Kidney (tissue), 14 donors: ENCODE measurements around the gene ANKS1A. TPM values are rescaled to one million over a fixed set of nuclear protein-coding genes. Genes with fewer than 3 reads are reported as not detected.
"Not testable (repeated sequence)": the region's sequence is repeated elsewhere in the genome, so short reads cannot be mapped to it uniquely, and the experiment has no call there.

Experiments
- DNase-seq, 5 donors: peaks; one replicate each; pipeline ENCODE4 v3.0.0-alpha.2; 2013 to 2020
- FAIRE-seq: peaks from 2 replicates; lab custom pipeline; 2012; peaks lifted over from hg19 to GRCh38; lab: Jason Lieb, UNC
- H3K27ac ChIP-seq, 2 donors: one replicate each; pipeline ENCODE4 v1.7.0; 2013; ENCODE audit warnings: low read depth in 2 of 2, low read length in 2 of 2, inconsistent platforms in 1 of 2
- H3K27me3 ChIP-seq: one replicate; pipeline ENCODE4 v1.7.1; 2013; ENCODE audit warnings: low read length, inconsistent platforms; ENCODE audit not compliant: control insufficient read depth, insufficient read depth
- H3K36me3 ChIP-seq, 3 donors: one replicate each; pipeline versions ENCODE4 v1.7.0 to v1.7.1; 2013; ENCODE audit warnings: low read length in 3 of 3, control low read depth in 1 of 3, inconsistent platforms in 1 of 3; ENCODE audit not compliant: insufficient read depth in 3 of 3, control insufficient read depth in 2 of 3
- H3K4me1 ChIP-seq, 3 donors: one replicate each; pipeline versions ENCODE4 v1.7.0 to v1.7.1; 2013; ENCODE audit warnings: low read length in 3 of 3, inconsistent platforms in 1 of 3, low read depth in 1 of 3; ENCODE audit not compliant: control insufficient read depth in 2 of 3, insufficient read depth in 2 of 3
- H3K4me3 ChIP-seq, 3 donors: one replicate each; pipeline versions ENCODE4 v1.7.0 to v1.8.1; 2013; ENCODE audit warnings: low read length in 3 of 3, control low read depth in 1 of 3, inconsistent platforms in 1 of 3
- H3K9ac ChIP-seq, 3 donors: one replicate each; pipeline versions ENCODE4 v1.7.0 to v1.7.1; 2013; ENCODE audit warnings: low read length in 3 of 3, control low read depth in 1 of 3, inconsistent platforms in 1 of 3
- H3K9me3 ChIP-seq, 3 donors: one replicate each; pipeline versions ENCODE4 v1.7.0 to v1.7.1; 2013; ENCODE audit warnings: low read length in 3 of 3, control low read depth in 1 of 3, inconsistent platforms in 1 of 3; ENCODE audit not compliant: control insufficient read depth in 2 of 3, insufficient read depth in 1 of 3
- intact Hi-C: fragments of 100-400 bp; cut with DNase I; formaldehyde crosslinking; loops from one replicate; pipeline ENCODE4 v1.11.1; 2022
- polyA plus RNA-seq: library from polyadenylated mRNA; stranded (reverse); fragments of 350-450 nt; fragmentation: Illumina TruSeq; extraction: RNeasy Lipid Tissue Mini Kit (QIAGEN cat#74804); gene quantifications from one replicate; pipeline ENCODE4 v1.2.3, GENCODE V29; 2014; ENCODE audit warnings: low read depth, low replicate concordance; ENCODE audit not compliant: insufficient read depth
- total RNA-seq: library from RNA; stranded (reverse); fragmentation: NEBNext Ultra II Directional; extraction: Animal tissue kit (Norgen Biotek cat#: 25700); gene quantifications from one replicate; pipeline ENCODE4 v1.2.1, GENCODE V29; 2021
- TF ChIP-seq, protein P1 (sequence below): IDR thresholded peaks from 3 replicates; pipeline ENCODE4 v1.5.1; 2012; ENCODE audit warnings: mild to moderate bottlenecking, moderate library complexity, borderline replicate concordance; ENCODE audit not compliant: insufficient read depth; ENCODE audit errors: extremely low read depth
- donor health status: control.
- donor health status: control.
- donor health status: control.
- donor health status: control.
- donor health status: control.
- donor health status: DM: yes; HTN: yes; CAD: no.
- donor health status: Normal renal cell carcinoma (clear cell type).

The ANKS1A gene
- total and polyA plus RNA-seq, 2 donors from 2014 or later, result 9.4 to 25.9 TPM

DNA sequence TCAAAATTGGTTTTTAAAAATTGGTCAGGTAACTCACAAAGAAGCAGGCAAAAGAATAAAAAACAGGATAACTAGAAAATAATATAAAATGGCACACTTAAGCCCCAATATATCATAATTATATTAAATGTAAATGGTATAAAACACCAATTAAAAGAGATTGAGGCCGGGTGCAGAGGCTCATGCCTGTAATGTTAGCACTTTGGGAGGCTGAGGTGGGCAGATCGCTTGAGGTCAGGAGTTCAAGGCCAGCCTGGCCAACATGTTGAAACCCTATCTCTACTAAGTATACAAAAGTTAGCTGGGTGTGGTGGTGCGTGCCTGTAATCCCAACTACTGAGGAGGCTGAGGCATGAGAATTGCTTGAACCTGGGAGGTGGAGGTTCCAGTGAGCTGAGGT lies 216.0 kb downstream of the ANKS1A start:
- Histone ChIP-seq H3K27me3 (no peaks in the 10 kb centered on the region), H3K36me3 (no peaks in the 10 kb centered on the region), H3K27ac (no peak overlapping the region), H3K9me3 (peaks cover 0 to 4% (median 0%) of the 10 kb centered on the region in 3 donors), H3K9ac (no peak overlapping the region), H3K4me1 (no peaks in the 10 kb centered on the region), H3K4me3 (no peak overlapping the region)
- TF ChIP-seq, protein P1, sequence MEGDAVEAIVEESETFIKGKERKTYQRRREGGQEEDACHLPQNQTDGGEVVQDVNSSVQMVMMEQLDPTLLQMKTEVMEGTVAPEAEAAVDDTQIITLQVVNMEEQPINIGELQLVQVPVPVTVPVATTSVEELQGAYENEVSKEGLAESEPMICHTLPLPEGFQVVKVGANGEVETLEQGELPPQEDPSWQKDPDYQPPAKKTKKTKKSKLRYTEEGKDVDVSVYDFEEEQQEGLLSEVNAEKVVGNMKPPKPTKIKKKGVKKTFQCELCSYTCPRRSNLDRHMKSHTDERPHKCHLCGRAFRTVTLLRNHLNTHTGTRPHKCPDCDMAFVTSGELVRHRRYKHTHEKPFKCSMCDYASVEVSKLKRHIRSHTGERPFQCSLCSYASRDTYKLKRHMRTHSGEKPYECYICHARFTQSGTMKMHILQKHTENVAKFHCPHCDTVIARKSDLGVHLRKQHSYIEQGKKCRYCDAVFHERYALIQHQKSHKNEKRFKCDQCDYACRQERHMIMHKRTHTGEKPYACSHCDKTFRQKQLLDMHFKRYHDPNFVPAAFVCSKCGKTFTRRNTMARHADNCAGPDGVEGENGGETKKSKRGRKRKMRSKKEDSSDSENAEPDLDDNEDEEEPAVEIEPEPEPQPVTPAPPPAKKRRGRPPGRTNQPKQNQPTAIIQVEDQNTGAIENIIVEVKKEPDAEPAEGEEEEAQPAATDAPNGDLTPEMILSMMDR, result no peak
- intact Hi-C loops, result no loop called here
- DNase-seq, result no peak
- FAIRE-seq, result no peak

DNA sequence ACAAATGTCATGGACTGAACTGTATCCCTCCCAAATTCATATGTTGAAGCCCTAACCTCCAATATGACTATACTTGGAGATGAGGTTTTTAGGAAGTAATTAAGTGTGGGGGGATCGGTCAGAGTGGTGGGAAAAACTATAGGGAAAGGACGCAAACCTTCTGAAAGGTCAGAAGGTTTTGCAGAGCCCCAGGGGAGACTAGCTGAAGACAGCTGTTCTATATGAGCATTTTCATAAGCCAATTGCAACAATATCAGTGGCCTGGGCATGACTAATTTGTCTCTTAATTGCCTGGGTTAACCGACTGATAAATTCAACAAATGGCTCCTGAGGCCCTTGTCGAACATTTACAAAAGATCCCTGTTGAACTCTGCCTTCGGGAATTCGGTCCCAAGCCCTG lies 217.0 kb downstream of the ANKS1A start:
- H3K27ac ChIP-seq, DNase-seq, H3K9me3 ChIP-seq, H3K4me1 ChIP-seq, intact Hi-C loops, H3K9ac ChIP-seq, H3K36me3 ChIP-seq, H3K4me3 ChIP-seq, FAIRE-seq, H3K27me3 ChIP-seq: not testable (repeated sequence)

DNA sequence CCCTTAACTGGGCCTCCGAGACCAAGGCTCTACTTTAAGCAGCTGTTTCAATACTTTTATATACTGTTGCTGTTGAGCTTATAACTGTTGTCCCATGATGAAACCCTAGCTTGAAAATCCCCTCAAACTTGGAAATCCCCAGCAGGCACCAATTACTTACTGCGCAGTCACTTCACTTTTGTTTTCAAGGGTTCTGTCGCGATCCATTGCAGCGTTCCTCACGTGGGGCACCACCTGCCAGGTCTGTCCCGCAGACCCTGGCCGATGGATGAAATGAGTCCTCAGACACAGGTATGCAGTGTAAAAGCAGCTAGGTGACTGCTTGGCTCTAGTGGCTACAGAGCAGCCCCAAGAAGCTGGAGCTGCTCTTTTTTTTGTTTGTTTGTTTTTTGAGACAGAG lies 218.2 kb downstream of the ANKS1A start:
- FAIRE-seq, H3K4me1 ChIP-seq, H3K9ac ChIP-seq, H3K9me3 ChIP-seq, H3K4me3 ChIP-seq, H3K36me3 ChIP-seq, intact Hi-C loops, H3K27ac ChIP-seq, DNase-seq, H3K27me3 ChIP-seq: not testable (repeated sequence)

DNA sequence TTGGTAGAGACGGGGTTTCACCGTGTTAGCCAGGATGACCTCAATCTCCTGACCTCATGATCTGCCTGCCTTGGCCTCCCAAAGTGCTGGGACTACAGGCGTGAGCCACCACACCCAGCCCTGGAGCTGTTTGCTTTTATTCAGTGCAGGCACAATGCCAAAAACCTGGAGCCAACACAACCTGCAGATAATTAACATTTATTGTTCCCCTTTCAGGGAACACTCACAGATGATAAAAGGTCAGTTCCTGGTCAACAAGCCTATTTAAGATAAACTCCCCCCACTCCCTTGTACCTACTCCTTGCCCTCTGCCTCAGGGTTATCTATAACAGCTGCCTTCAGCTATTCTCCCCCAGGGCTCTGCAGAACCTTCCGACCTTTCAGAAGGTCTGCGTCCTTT lies 218.7 kb downstream of the ANKS1A start:
- H3K36me3 ChIP-seq, DNase-seq, H3K9ac ChIP-seq, intact Hi-C loops, H3K4me1 ChIP-seq, H3K27ac ChIP-seq, FAIRE-seq, H3K4me3 ChIP-seq, H3K27me3 ChIP-seq, H3K9me3 ChIP-seq: not testable (repeated sequence)

DNA sequence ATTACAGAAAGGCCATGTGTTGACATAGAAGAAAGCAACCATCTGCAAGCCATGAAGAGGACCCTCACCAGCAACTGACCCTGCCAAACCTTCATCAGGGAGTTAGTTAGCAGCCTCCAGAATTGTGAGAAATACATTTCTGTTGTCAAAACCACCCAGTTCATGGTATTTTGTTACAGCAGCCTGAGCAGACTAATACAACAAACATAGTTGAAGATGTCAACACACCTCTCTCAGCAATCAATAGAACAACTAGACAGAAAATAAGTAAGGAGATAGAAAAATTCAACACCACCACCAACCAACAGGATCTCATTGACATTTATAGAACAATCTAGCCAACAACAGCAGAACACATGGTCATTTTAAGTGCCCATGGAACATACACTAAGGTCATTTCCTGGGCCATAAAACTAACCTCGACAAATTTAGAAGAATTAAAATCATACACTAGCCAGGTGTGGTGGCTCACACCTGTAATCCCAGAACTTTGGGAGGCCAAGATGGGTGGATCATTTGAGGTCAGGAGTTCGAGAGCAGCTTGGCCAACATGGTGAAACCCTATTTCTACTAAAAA lies 219.3 kb downstream of the ANKS1A start:
- no peaks in the 10 kb centered on the region for H3K4me1 ChIP-seq
- H3K27ac ChIP-seq, result no peak overlapping the region
- no peaks in the 10 kb centered on the region for H3K36me3 ChIP-seq
- DNase-seq (no peak), FAIRE-seq (no peak)
- H3K4me3 ChIP-seq, result no peak overlapping the region
- peaks cover 0 to 4% (median 0%) of the 10 kb centered on the region in 3 donors for H3K9me3 ChIP-seq
- no peaks in the 10 kb centered on the region for H3K27me3 ChIP-seq
- intact Hi-C loops, result no loop called here
- TF ChIP-seq, protein P1, result no peak
- H3K9ac ChIP-seq, result no peak overlapping the region
